Pulmonary artery endothelial cell (primary cell): ENCODE data around the gene IFNL2. TPM values are rescaled to one million over a fixed set of nuclear protein-coding genes. Genes with fewer than 3 reads are reported as not detected.
"Not testable (repeated sequence)": the region's sequence is repeated elsewhere in the genome, so short reads cannot be mapped to it uniquely, and the experiment has no call there.

Source experiments
- DNase-seq: peaks from one replicate; pipeline ENCODE4 v3.0.0-alpha.2; 2011; ENCODE audit warnings: low read depth, low spot score
- total RNA-seq: library from RNA; depleted of rRNA; stranded (reverse); fragments of >200 nt; gene quantifications from 2 replicates; pipeline ENCODE4 v1.2.3, GENCODE V29; 2014

Gene IFNL2
- not detected in 2 replicates for total RNA-seq

DNA sequence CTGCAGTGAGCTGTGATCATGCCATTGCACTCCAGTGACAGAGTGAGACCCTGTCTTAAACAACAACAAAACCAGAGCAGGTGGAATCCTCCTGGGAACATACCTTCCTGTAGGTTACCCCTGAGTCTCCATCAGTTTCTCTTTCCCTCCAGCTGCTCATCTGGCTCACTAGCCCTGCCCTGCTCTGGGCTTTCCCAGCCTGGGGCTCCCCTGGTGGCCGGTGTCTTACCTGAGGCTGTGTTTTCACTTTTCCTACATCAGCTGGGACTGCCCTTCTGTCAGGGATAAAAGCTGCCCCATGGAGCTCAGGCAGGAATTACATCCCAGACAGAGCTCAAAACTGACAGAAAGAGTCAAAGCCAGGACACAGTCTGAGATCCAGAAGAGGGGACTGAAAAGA is at the start of gene IFNL2:
Gene IFNL2 (plus strand): TSS at position 312 of the 400 bp plus-strand sequence. CDS start 173 bp downstream, outside the sequence.
- not testable (repeated sequence) for DNase-seq

DNA sequence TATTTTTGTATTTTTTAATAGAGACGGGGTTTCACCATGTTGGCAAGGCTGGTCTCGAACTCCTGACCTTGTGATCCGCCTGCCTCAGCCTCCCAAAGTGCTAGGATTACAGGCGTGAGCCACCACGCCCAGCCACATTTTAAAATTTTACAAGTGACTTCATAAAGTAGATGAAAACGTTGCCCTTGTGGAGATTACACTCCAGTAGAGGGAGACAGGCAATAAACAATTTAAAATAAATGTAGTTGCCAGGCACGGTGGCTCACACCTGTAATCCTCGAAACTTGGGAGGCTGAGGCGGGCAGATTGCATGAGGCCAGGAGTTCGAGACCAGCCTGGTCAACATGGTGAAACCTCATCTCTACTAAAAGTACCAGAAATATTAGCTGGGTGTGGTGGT is 49.1 kb upstream of the IFNL2 start:
- DNase-seq, result not testable (repeated sequence)

DNA sequence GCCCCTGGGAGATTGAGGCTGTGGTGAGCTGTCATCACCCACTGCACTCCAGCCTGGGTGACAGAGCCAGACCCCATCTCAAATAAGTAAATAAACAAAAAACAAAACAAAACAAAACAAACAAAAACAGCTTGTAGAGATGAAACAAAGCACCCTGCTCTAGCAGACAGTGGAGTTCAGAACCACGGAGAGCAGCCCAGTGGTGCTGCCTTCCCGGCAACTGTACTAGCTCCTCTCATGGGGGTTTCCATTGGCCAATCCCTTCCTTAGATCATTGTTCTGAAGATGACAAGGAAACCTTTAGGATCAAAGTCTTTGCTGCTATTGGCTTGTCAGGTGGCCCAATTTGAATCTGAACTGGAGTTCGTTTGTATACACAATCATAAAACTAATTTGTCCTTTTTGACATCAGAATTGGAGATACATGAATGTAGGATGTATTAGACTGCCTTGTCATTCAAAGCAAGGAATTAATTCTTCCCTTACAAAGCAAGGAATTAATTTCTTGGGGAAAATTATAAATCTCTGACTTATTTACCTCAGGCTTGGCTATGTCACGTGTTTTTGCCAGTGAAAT is 44.4 kb upstream of the IFNL2 start:
- no peak for DNase-seq

- DNase-seq, result no peak
Observed at GRCh38 chr19:39224910-39225309, 43.3 kb upstream of the IFNL2 start.

- DNase-seq, result no peak
Observed at GRCh38 chr19:39230096-39230764, 38.0 kb upstream of the IFNL2 start.

DNA sequence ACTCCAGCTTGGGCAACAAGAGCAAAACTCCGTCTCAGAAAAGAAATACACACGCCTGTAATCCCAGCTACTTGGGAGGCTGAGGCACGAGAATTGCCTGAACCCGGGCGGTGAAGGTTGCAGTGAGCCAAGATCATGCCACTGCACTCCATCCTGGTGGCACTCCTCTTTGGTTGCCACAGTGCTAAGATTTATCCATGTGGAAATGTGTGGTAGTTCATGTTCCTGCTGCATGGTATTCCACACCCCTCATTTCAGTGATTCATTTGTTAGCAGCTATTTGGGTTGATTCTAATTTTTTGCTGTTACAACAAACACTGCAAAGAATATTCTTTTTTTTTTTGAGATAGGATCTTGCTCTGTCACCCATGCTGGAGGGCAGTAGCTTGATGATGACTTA is 35.5 kb upstream of the IFNL2 start:
- DNase-seq, result no peak

DNA sequence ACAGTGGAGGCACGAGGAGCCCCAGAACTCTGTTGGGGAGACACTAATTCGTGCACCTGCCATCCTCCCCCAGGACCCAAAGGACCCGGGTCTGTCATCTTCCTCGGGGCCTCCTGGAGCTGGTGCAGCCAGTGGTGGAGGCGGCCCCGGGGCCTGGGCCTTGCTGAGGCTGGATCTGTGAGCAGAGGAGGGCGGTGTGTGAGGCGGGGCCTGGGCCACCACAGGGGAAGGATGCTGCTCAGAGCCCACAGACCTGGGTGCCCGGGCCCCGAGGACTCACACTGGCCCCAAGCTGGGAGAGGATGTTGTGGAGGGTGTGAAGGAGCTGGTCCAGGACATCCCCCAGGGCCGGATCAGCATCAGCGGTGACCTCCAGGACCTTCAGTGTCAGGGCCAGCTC is 31.7 kb upstream of the IFNL2 start:
- DNase-seq, result no peak

- no peak for DNase-seq
Observed at GRCh38 chr19:39237200-39238184, 30.7 kb upstream of the IFNL2 start.

- no peak for DNase-seq
Observed at GRCh38 chr19:39238209-39238608, 30.0 kb upstream of the IFNL2 start.

GRCh38 chr19:39238944-39239343 is 29.3 kb upstream of the IFNL2 start:
- no peak for DNase-seq

- no peak for DNase-seq
Observed at GRCh38 chr19:39240421-39240820, 27.8 kb upstream of the IFNL2 start.

GRCh38 chr19:39243741-39244140 is 24.5 kb upstream of the IFNL2 start:
- DNase-seq, result not testable (repeated sequence)

DNA sequence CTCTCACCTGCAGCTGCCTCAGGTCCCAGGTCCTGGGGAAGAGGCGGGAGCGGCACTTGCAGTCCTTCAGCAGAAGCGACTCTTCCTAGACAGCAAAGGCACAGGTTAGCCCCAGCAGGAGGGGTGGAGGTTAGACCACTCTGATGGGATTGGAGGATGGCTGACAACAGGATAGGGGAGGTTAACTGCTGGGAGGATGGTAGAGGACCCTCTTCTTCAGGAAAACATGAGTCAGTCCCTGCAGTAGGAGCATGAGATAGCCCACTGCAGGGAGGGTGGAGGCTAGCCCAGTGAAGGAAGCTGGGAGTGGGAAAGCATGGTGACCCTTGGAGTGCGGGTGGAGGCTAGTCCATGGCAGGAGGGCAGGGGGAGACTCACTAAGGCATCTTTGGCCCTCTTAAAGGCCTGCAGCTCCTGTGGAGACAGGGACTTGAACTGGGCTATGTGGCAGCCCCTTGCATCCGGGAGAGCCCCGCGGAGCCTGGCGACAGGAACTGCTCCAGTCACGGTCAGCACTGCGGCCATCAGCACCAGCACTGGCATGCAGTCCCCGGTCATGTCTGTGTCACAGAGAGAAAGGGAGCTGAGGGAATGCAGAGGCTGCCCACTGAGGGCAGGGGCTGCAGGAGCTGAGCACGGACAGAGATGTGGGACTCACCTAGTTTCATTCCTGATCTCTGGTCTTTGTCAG is 23.6 kb upstream of the IFNL2 start, which contains the start of gene IFNL3:
Gene IFNL3 (minus strand): TSS at position 597 of the 691 bp plus-strand sequence. CDS start 39 bp downstream, at position 558.
- DNase-seq, result not testable (repeated sequence)

DNA sequence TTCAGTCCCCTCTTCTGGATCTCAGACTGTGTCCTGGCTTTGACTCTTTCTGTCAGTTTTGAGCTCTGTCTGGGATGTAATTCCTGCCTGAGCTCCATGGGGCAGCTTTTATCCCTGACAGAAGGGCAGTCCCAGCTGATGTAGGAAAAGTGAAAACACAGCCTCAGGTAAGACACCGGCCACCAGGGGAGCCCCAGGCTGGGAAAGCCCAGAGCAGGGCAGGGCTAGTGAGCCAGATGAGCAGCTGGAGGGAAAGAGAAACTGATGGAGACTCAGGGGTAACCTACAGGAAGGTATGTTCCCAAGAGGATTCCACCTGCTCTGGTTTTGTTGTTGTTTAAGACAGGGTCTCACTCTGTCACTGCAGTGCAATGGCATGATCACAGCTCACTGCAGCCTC is 23.0 kb upstream of the IFNL2 start:
- DNase-seq, result not testable (repeated sequence)

DNA sequence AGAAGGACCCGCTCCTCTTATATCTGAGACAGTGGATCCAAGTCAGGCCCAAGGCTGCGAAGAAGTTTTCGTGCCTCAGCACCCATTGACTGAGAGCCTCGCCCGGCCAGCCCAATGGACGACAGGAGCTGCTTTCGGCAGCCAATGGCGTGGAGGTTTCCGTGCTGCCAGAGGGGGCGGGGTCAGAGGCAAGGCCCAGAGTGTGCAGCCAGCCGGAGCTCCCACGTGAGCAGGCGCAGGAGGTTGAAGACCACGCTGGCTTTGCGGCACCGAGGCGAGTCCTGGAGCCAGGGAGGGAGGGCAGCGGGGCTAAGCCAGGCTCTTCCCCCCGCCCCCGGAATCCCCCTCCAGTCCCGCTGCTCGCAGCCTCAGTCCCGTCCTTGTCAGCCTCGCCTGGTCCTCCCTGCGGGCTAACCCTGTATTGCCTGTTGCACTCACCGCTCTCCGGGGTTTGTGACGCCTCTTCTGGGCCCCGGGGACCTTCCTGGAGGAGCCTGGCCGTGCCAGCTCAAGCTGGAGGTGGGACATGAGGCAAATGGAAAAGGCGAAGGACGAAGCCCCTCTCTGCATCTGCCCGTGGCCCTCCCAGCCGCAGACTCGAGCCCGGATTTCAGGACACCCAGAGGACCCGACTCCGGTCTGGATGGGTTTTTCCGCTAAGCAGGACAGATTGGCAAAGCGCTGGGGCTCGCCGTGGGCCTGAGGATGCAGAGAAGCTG is 21.1 kb upstream of the IFNL2 start:
- DNase-seq, result no peak

DNA sequence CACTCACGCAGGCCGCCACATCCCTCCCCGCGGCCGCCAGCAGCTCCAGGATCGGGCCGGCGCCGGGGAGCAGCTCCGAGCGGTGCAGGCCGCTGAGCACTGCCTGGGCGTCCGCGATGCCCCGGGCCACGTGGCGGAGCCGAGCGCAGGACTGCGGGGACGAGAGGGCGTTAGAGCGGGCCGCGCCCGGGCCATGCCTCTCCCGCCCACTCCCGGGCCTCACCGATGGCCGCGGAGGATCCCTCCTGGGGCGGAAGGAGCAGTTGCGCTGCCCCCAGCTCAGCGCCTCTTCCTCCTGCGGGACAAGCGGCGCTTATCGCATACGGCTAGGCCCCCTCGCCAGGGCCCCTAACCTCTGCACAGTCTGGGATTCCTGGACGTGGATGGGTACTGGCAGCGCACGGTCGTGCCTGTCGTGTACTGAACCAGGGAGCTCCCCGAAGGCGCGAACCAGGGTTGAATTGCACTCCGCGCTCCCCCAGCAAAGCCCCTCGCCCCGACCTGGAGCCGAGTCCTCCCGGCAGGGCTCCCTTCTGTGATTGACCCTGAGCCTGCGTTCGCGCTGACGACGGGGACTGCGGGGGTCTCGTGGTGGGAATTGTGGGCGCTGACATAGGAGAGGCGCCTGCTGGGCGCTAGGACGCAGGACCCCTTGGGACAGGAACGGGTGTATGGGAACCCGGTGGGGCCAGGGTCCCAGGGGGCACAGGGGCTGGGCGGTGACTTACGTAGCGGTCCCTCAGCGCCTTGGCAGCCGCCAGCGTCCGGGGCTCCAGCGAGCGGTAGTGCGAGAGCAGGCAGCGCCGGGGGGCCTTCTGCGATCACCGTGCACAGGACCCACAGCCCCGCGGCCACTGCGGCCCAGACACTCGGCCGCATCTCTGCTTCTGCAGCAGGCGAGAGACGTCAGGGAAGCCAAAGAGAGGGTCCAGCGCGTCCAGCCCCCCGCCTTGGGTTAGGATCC is 20.2 kb upstream of the IFNL2 start:
- DNase-seq, result no peak

DNA sequence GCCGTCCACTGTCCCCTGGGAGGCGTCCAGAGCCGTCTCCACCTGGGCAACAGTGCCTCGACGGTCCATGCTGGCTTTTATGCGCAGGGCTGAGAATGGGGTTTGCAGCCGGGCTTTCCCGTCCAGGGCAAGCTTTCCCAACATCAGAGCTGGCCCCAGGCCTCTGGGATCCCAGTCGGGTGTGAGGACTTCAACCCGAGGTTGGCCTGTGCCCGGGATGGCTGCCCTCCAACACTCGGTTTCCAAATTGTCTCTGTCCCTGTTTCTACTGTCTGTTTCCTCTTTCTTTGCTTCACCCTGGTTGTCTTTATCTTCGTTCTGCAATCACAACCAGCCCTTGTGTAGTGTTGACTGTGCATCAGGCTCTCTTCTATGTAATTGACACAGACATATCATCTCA is 19.4 kb upstream of the IFNL2 start, which contains the start of gene IFNL4:
Gene IFNL4 (minus strand): TSS at position 51 of the 400 bp plus-strand sequence.
- no peak for DNase-seq

GRCh38 chr19:39251081-39251480 is 17.1 kb upstream of the IFNL2 start:
- DNase-seq, result no peak

GRCh38 chr19:39251846-39252245 is 16.4 kb upstream of the IFNL2 start:
- DNase-seq, result no peak
